Endodermal cell (in vitro differentiated cells): ENCODE measurements around the gene P2RY4. TPM values are rescaled to one million over a fixed set of nuclear protein-coding genes. Genes with fewer than 3 reads are reported as not detected.
"Not testable (repeated sequence)": the region's sequence is repeated elsewhere in the genome, so short reads cannot be mapped to it uniquely, and the experiment has no call there.

Source experiments
- DNase-seq: peaks from one replicate; pipeline ENCODE4 v3.0.0-alpha.2; 2017
- H3K27ac ChIP-seq: 2 replicates; pipeline ENCODE4 v1.5.1; 2013; ENCODE audit warnings: mild to moderate bottlenecking, low read depth, low read length, moderate library complexity
- H3K27me3 ChIP-seq: 2 replicates; pipeline ENCODE4 v1.6.1; 2013; ENCODE audit warnings: mild to moderate bottlenecking, low read length, moderate library complexity; ENCODE audit not compliant: insufficient read depth, control insufficient read depth, poor library complexity, severe bottlenecking
- H3K36me3 ChIP-seq: 2 replicates; pipeline ENCODE4 v1.7.0; 2013; ENCODE audit warnings: mild to moderate bottlenecking, low read length, moderate library complexity; ENCODE audit not compliant: control insufficient read depth, insufficient read depth
- H3K4me1 ChIP-seq: one replicate; pipeline ENCODE4 v1.7.0; 2013; ENCODE audit warnings: low read length; ENCODE audit not compliant: control insufficient read depth, insufficient read depth
- H3K4me3 ChIP-seq: 2 replicates; pipeline ENCODE4 v1.5.1; 2013; ENCODE audit warnings: mild to moderate bottlenecking, low read length, moderate library complexity
- H3K9ac ChIP-seq: 2 replicates; pipeline ENCODE4 v1.6.1; 2013; ENCODE audit warnings: mild to moderate bottlenecking, low read length, moderate library complexity; ENCODE audit not compliant: poor library complexity, severe bottlenecking; ENCODE audit errors: extremely low read depth
- H3K9me3 ChIP-seq: 2 replicates; pipeline ENCODE4 v1.6.1; 2013; ENCODE audit warnings: mild to moderate bottlenecking, low read length, moderate library complexity; ENCODE audit not compliant: control insufficient read depth
- H3K27ac Mint-ChIP-seq: 2 replicates; pipeline ENCODE4 v1.8.0; 2020; ENCODE audit warnings: mixed read lengths
- H3K27me3 Mint-ChIP-seq: 2 replicates; pipeline ENCODE4 v1.8.0; 2021; ENCODE audit warnings: mild to moderate bottlenecking, mixed read lengths; ENCODE audit not compliant: insufficient read depth
- H3K36me3 Mint-ChIP-seq: 2 replicates; pipeline ENCODE4 v1.8.0; 2020; ENCODE audit warnings: low read depth, mixed read lengths
- H3K4me1 Mint-ChIP-seq: 2 replicates; pipeline ENCODE4 v1.8.0; 2020; ENCODE audit warnings: mixed read lengths
- H3K4me3 Mint-ChIP-seq: 2 replicates; pipeline ENCODE4 v1.8.0; 2020; ENCODE audit warnings: mild to moderate bottlenecking, moderate library complexity, mixed read lengths
- H3K9me3 Mint-ChIP-seq: 2 replicates; pipeline ENCODE4 v1.8.0; 2020; ENCODE audit warnings: mild to moderate bottlenecking, mixed read lengths
- CTCF ChIP-seq: fragments of 200-600 bp; sonication (generic); conservative IDR thresholded peaks from 2 replicates; pipeline ENCODE4 v1.5.0; 2021; ENCODE audit warnings: antibody characterized with exemption, mild to moderate bottlenecking
- WGBS, 2 experiments: methylation state at CpG; one replicate each; pipeline versions ENCODE4 v1.1.5 to v1.1.7; 2013; ENCODE audit warnings: missing lambda C conversion rate in 2 of 2, mixed read lengths in 1 of 2; ENCODE audit not compliant: insufficient coverage in 1 of 2, insufficient read length in 1 of 2; 5-methylcytosine and 5-hydroxymethylcytosine counted together
- total RNA-seq, 2 donors: library from RNA; stranded (reverse); fragmentation: NEBNext Ultra II Directional in 1 of 2; extraction: Animal tissue kit (Norgen Biotek cat#: 25700) in 1 of 2; gene quantifications; 2 replicates in 1 of 2; 3 replicates in 1 of 2; pipeline ENCODE4 v1.2.1, GENCODE V29; 2021

Gene P2RY4
- total RNA-seq, 2 donors from 2014 or later = 0.22 TPM

- Mint-ChIP-seq H3K36me3 (no peaks in the 10 kb centered on the region), H3K27ac (peak overlapping the region; percentile 69), H3K9me3 (peaks cover 60% of the 10 kb centered on the region), H3K4me1 (peaks cover 6% of the 10 kb centered on the region), H3K27me3 (no peaks in the 10 kb centered on the region), H3K4me3 (no peak overlapping the region)
- H3K4me3 ChIP-seq = no peak overlapping the region
- no peak overlapping the region for H3K27ac ChIP-seq
- no peak overlapping the region for H3K9ac ChIP-seq
- WGBS, 2 experiments = 86% methylated on average over 5 of the region's 5 CpGs; no CpG with 5 or more reads in 1 of the 2 experiments
- no peaks in the 10 kb centered on the region for H3K4me1 ChIP-seq
- no peaks in the 10 kb centered on the region for H3K36me3 ChIP-seq
- H3K27me3 ChIP-seq = no peaks in the 10 kb centered on the region
- no peaks in the 10 kb centered on the region for H3K9me3 ChIP-seq
- DNase-seq = peak; percentile 63
- no peak for TF ChIP-seq CTCF
Measured at GRCh38 chrX:70219938-70220764, 39.9 kb downstream of the P2RY4 start.

GRCh38 chrX:70209570-70209969 lies 50.4 kb downstream of the P2RY4 start:
- H3K27me3 Mint-ChIP-seq = peaks cover 10% of the 10 kb centered on the region
- not testable (repeated sequence) for H3K4me3 Mint-ChIP-seq, H3K9me3 ChIP-seq, H3K4me3 ChIP-seq, H3K27ac Mint-ChIP-seq, H3K9ac ChIP-seq, H3K36me3 ChIP-seq, H3K27ac ChIP-seq, H3K4me1 Mint-ChIP-seq, H3K4me1 ChIP-seq, H3K27me3 ChIP-seq, H3K36me3 Mint-ChIP-seq, DNase-seq
- peaks cover 43% of the 10 kb centered on the region for H3K9me3 Mint-ChIP-seq
- TF ChIP-seq CTCF = peak; percentile 40
- 58% methylated on average over 6 of the region's 6 CpGs; no CpG with 5 or more reads in 1 of the 2 experiments for WGBS, 2 experiments

- H3K9ac ChIP-seq = no peak overlapping the region
- DNase-seq = no peak
- H3K27ac ChIP-seq = no peak overlapping the region
- no peaks in the 10 kb centered on the region for H3K27me3 ChIP-seq
- TF ChIP-seq CTCF = no peak
- no peaks in the 10 kb centered on the region for H3K9me3 ChIP-seq
- peaks cover 17% of the 10 kb centered on the region for H3K27me3 Mint-ChIP-seq
- no peaks in the 10 kb centered on the region for H3K36me3 ChIP-seq
- no peaks in the 10 kb centered on the region for H3K4me1 Mint-ChIP-seq
- H3K36me3 Mint-ChIP-seq = no peaks in the 10 kb centered on the region
- no peaks in the 10 kb centered on the region for H3K4me1 ChIP-seq
- no peak overlapping the region for H3K4me3 Mint-ChIP-seq
- no peak overlapping the region for H3K27ac Mint-ChIP-seq
- H3K4me3 ChIP-seq = no peak overlapping the region
- peaks cover 40% of the 10 kb centered on the region for H3K9me3 Mint-ChIP-seq
Measured at GRCh38 chrX:70208479-70208878, 51.5 kb downstream of the P2RY4 start.

Other genes starting within 250 kb of the P2RY4 start
- gene AWAT2, start 210.3 kb downstream of the P2RY4 start, total RNA-seq = not detected
- under 1 TPM in 1 of 2 donors, not detected in 1; 0.53 TPM for gene OTUD6A, start 197.7 kb downstream of the P2RY4 start, total RNA-seq
- 10 to 100 TPM; 45.0 to 46.5 TPM for gene IGBP1, start 126.8 kb downstream of the P2RY4 start, total RNA-seq
- gene DGAT2L6, start 82.7 kb downstream of the P2RY4 start, total RNA-seq = not detected
- not detected for gene AWAT1, start 25.5 kb downstream of the P2RY4 start, total RNA-seq
- not detected for gene ARR3, start 8.1 kb upstream of the P2RY4 start, total RNA-seq
- not detected for gene RAB41, start 22.0 kb upstream of the P2RY4 start, total RNA-seq
- 10 to 100 TPM; 28.9 to 29.6 TPM for gene PDZD11, start 29.7 kb upstream of the P2RY4 start, total RNA-seq
- 10 to 100 TPM; 27.6 to 40.6 TPM for gene KIF4A, start 29.9 kb upstream of the P2RY4 start, total RNA-seq
- 1 to 10 TPM in 1 of 2 donors, under 1 TPM in 1; 0.55 to 1.5 TPM for gene GDPD2, start 163.1 kb upstream of the P2RY4 start, total RNA-seq
- gene DLG3, start 184.6 kb upstream of the P2RY4 start, total RNA-seq = 10 to 100 TPM; 53.9 to 59.4 TPM